A673 (cell line): ENCODE data around the gene OR52E2. TPM values are rescaled to one million over a fixed set of nuclear protein-coding genes. Genes with fewer than 3 reads are reported as not detected.

ENCODE experiments used
- BruUV-seq: library from RNA; stranded (reverse); fragments of 400-500 nt; replicated peaks from 2 replicates; lab custom pipeline; 2021; lab: Mats Ljungman, UMichigan
- CTCF ChIA-PET: fragments of 300-600 bp; sonication (Branson Sonifier 250); formaldehyde crosslinking; loops from one replicate; lab custom pipeline; 2022; ENCODE audit warnings: antibody characterized with exemption; lab: Charles Lee
- POLR2A ChIA-PET: fragments of 300-600 bp; sonication (Branson Sonifier 250); formaldehyde crosslinking; loops from one replicate; lab custom pipeline; 2022; ENCODE audit warnings: antibody characterized with exemption; ENCODE audit not compliant: low non-redundant PET; lab: Charles Lee
- DNase-seq: peaks from one replicate; pipeline ENCODE4 v3.0.0-alpha.2; 2015; ENCODE audit warnings: low spot score
- H3K27ac ChIP-seq: fragments of 200-600 bp; sonication (generic); 2 replicates; pipeline ENCODE4 v1.5.1; 2016; ENCODE audit warnings: mixed run types, low read depth, mild to moderate bottlenecking, mixed read lengths, antibody characterized with exemption, low read length; ENCODE audit not compliant: poor library complexity, severe bottlenecking
- H3K27me3 ChIP-seq: fragments of 200-600 bp; sonication (generic); replicated peaks from 2 replicates; pipeline ENCODE4 v1.6.1; 2017; ENCODE audit warnings: mixed run types, low read depth, mild to moderate bottlenecking, mixed read lengths, antibody characterized with exemption, low read length; ENCODE audit not compliant: insufficient read depth, poor library complexity
- H3K36me3 ChIP-seq: fragments of 200-600 bp; sonication (generic); 2 replicates; pipeline ENCODE4 v1.6.1; 2016; ENCODE audit warnings: mixed run types, mild to moderate bottlenecking, mixed read lengths, antibody characterized with exemption, low read length; ENCODE audit not compliant: insufficient read depth, poor library complexity, severe bottlenecking
- H3K4me1 ChIP-seq: fragments of 200-600 bp; sonication (generic); 2 replicates; pipeline ENCODE4 v1.6.1; 2017; ENCODE audit warnings: mixed run types, mild to moderate bottlenecking, mixed read lengths, antibody characterized with exemption, low read length; ENCODE audit not compliant: insufficient read depth, poor library complexity, severe bottlenecking
- H3K4me3 ChIP-seq: fragments of 200-600 bp; sonication (generic); 2 replicates; pipeline ENCODE4 v1.5.1; 2016; ENCODE audit warnings: low read depth, mixed run types, mild to moderate bottlenecking, mixed read lengths, low read length; ENCODE audit not compliant: poor library complexity, severe bottlenecking
- H3K9me3 ChIP-seq: fragments of 200-600 bp; sonication (generic); 2 replicates; pipeline ENCODE4 v1.6.1; 2016; ENCODE audit warnings: mixed run types, low read depth, mild to moderate bottlenecking, mixed read lengths, antibody characterized with exemption, low read length; ENCODE audit not compliant: poor library complexity, severe bottlenecking
- EZH2 ChIP-seq: fragments of 200-600 bp; sonication (generic); IDR thresholded peaks from 2 replicates; pipeline ENCODE4 v1.6.1; 2017; ENCODE audit warnings: borderline replicate concordance, low read depth, mild to moderate bottlenecking, mixed read lengths, antibody characterized with exemption, low read length; ENCODE audit not compliant: poor library complexity, severe bottlenecking
- intact Hi-C: fragments of 100-400 bp; cut with micrococcal nuclease; formaldehyde crosslinking; loops from one replicate; pipeline ENCODE4 v1.10.0; 2022; ENCODE audit not compliant: unreplicated experiment
- total RNA-seq: library from RNA; stranded (reverse); gene quantifications from 2 replicates; pipeline ENCODE4 v1.2.3, GENCODE V29; 2021
- TF ChIP-seq, protein P1 (sequence below): fragments of 300-800, 200-600 bp; sonication (generic); conservative IDR thresholded peaks from 2 replicates; pipeline ENCODE4 v1.5.1; 2017; ENCODE audit warnings: low read depth, mild to moderate bottlenecking, antibody characterized with exemption, low read length, moderate library complexity, mixed read lengths

OR52E2 gene
- total RNA-seq, 1 experiment from 2014 or later, result not detected

DNA sequence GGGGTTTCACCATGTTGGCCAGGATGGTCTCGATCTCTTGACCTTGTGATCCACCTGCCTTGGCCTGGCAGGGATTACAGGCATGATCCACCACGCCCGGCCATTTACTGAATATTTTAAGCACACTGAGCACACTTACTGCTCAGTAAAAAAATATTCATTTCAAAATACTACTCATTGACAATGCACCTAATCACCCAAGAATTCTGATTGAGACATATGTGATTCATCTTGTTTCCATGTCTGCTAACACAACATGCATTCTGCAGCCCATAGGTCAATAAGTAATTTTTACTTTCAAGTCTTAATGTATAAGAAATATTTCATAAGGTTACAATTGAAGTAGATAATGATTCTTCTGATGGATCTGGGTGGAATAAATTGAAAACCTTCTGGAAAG is 17.3 kb downstream of the OR52E2 start:
- H3K9me3 ChIP-seq, result no peaks in the 10 kb centered on the region
- intact Hi-C loops, result no loop called here
- H3K27ac ChIP-seq, result no peak overlapping the region
- CTCF ChIA-PET, result no interaction called here
- DNase-seq, result no peak
- no peaks in the 10 kb centered on the region for H3K36me3 ChIP-seq
- no TSS peak for BruUV-seq
- no peaks in the 10 kb centered on the region for H3K4me1 ChIP-seq
- no peaks in the 10 kb centered on the region for H3K27me3 ChIP-seq
- POLR2A ChIA-PET, result no interaction called here
- TF ChIP-seq, protein P1, sequence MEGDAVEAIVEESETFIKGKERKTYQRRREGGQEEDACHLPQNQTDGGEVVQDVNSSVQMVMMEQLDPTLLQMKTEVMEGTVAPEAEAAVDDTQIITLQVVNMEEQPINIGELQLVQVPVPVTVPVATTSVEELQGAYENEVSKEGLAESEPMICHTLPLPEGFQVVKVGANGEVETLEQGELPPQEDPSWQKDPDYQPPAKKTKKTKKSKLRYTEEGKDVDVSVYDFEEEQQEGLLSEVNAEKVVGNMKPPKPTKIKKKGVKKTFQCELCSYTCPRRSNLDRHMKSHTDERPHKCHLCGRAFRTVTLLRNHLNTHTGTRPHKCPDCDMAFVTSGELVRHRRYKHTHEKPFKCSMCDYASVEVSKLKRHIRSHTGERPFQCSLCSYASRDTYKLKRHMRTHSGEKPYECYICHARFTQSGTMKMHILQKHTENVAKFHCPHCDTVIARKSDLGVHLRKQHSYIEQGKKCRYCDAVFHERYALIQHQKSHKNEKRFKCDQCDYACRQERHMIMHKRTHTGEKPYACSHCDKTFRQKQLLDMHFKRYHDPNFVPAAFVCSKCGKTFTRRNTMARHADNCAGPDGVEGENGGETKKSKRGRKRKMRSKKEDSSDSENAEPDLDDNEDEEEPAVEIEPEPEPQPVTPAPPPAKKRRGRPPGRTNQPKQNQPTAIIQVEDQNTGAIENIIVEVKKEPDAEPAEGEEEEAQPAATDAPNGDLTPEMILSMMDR, result no peak
- TF ChIP-seq EZH2, result no peak
- H3K4me3 ChIP-seq, result no peak overlapping the region

DNA sequence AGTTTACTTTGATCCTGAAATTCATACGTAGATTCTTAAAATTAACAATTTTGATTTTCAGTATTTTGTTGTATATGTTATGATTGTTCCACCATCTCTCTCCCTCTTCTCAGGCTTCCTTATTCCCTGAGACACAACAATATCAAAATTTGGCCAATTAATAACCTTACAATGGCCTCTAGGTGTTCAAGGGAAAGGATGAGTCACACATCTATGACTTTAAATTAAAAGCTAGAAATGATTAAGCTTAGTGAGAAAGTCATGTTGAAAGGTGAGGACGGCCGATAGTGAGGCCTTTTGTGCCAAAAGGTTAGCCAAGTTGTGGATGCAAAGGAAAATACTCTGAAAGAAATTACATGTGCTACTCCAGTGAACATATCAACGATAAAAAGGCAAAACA is 18.6 kb downstream of the OR52E2 start:
- no TSS peak for BruUV-seq
- Histone ChIP-seq H3K27me3 (no peaks in the 10 kb centered on the region), H3K9me3 (no peaks in the 10 kb centered on the region), H3K36me3 (no peaks in the 10 kb centered on the region), H3K4me1 (no peaks in the 10 kb centered on the region), H3K27ac (no peak overlapping the region), H3K4me3 (no peak overlapping the region)
- TF ChIP-seq EZH2, result no peak
- TF ChIP-seq, protein P1, result no peak
- intact Hi-C loops, result no loop called here
- ChIA-PET CTCF (no interaction called here), POLR2A (no interaction called here)
- DNase-seq, result no peak

DNA sequence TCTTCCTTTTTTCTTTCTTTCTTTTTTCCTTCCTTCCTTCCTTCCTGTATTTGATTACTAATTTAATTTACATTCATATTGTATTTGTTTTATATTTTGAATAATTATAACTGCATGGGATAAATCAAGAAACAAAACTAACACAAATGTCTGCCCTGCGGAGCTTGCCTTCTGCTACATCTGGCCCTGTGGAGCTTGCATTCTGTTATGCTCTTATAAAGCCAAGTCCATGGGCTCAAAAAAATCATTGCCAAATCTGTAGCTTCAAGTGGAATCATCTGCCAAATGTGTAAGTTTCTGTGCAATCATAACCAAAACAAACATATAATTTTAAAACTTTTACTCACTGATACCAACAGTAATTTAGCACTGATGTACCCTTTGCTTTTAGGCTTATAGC is 21.1 kb downstream of the OR52E2 start:
- ChIA-PET CTCF (no interaction called here), POLR2A (no interaction called here)
- no peaks in the 10 kb centered on the region for H3K4me1 ChIP-seq
- no peak overlapping the region for H3K27ac ChIP-seq
- no peaks in the 10 kb centered on the region for H3K9me3 ChIP-seq
- DNase-seq, result no peak
- TF ChIP-seq, protein P1, result no peak
- no peak for TF ChIP-seq EZH2
- intact Hi-C loops, result no loop called here
- H3K4me3 ChIP-seq, result no peak overlapping the region
- no TSS peak for BruUV-seq
- no peaks in the 10 kb centered on the region for H3K27me3 ChIP-seq
- no peaks in the 10 kb centered on the region for H3K36me3 ChIP-seq
